ENCODE data around the gene OR2K2.
A peak's percentile ranks its signal among the peaks of the same experiment; 100 is the strongest.
"Not testable (repeated sequence)": the region's sequence is repeated elsewhere in the genome, so short reads cannot be mapped to it uniquely, and the experiment has no call there.

Gene OR2K2

GRCh38 chr9:111350556-111350955, 20.5 kb upstream of the OR2K2 start:
- no peak overlapping the region for H3K4me3 ChIP-seq (ENCODE audit: severe bottlenecking)
- peak overlapping the region; percentile 66 for H3K27ac ChIP-seq (ENCODE audit: poor library complexity, severe bottlenecking)
- H3K27me3 ChIP-seq (ENCODE audit: insufficient read depth, poor library complexity, severe bottlenecking): no peaks in the 10 kb centered on the region
- no peak; the same call in 2 of the 3 replicates for ATAC-seq (ENCODE audit: low read depth)
- TF ChIP-seq, protein P1, sequence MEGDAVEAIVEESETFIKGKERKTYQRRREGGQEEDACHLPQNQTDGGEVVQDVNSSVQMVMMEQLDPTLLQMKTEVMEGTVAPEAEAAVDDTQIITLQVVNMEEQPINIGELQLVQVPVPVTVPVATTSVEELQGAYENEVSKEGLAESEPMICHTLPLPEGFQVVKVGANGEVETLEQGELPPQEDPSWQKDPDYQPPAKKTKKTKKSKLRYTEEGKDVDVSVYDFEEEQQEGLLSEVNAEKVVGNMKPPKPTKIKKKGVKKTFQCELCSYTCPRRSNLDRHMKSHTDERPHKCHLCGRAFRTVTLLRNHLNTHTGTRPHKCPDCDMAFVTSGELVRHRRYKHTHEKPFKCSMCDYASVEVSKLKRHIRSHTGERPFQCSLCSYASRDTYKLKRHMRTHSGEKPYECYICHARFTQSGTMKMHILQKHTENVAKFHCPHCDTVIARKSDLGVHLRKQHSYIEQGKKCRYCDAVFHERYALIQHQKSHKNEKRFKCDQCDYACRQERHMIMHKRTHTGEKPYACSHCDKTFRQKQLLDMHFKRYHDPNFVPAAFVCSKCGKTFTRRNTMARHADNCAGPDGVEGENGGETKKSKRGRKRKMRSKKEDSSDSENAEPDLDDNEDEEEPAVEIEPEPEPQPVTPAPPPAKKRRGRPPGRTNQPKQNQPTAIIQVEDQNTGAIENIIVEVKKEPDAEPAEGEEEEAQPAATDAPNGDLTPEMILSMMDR (IDR thresholded peaks at IDR 0.05; ENCODE audit: poor library complexity, severe bottlenecking): no peak
- H3K4me1 ChIP-seq (ENCODE audit: insufficient read depth, poor library complexity, severe bottlenecking): peaks cover 23% of the 10 kb centered on the region
- no peaks in the 10 kb centered on the region for H3K36me3 ChIP-seq (ENCODE audit: low read depth)
- DNase-seq (ENCODE audit: low spot score): no peak
- H3K9me3 ChIP-seq (ENCODE audit: severe bottlenecking): no peaks in the 10 kb centered on the region

- no peak for ATAC-seq (ENCODE audit: low read depth)
- H3K4me1 ChIP-seq (ENCODE audit: insufficient read depth, poor library complexity, severe bottlenecking): peaks cover 23% of the 10 kb centered on the region
Measured at GRCh38 chr9:111349766-111350165, 19.7 kb upstream of the OR2K2 start.

DNA sequence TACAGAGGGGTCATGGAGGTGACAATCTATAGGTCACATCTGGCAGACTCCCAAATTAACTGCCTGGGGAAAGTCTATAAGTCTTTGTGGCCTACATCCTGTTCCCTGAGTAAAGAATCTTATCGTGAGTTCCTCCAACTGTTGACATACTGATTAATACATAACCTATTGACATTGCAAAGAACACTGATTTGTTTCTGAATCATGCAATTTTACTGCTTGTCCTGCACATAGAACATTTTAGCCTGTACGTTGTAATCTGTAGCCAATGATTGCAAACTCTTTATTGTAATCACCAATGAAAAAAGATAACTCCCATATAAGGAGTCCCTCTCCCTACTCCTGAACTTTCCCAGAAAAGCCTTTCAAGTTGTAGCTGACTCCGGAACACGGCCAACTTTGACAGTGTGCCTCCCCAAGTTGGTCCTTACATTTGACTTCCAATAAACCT, 18.8 kb upstream of the OR2K2 start:
- H3K27me3 ChIP-seq (ENCODE audit: insufficient read depth, poor library complexity, severe bottlenecking): no peaks in the 10 kb centered on the region
- DNase-seq (ENCODE audit: low spot score) (no peak), ATAC-seq (ENCODE audit: low read depth) (peak; percentile 95)
- H3K9me3 ChIP-seq (ENCODE audit: severe bottlenecking): no peaks in the 10 kb centered on the region
- H3K27ac ChIP-seq (ENCODE audit: poor library complexity, severe bottlenecking): peak overlapping the region; percentile 66
- no peak overlapping the region for H3K4me3 ChIP-seq (ENCODE audit: severe bottlenecking)
- peaks cover 23% of the 10 kb centered on the region for H3K4me1 ChIP-seq (ENCODE audit: insufficient read depth, poor library complexity, severe bottlenecking)
- TF ChIP-seq, protein P1 (IDR thresholded peaks at IDR 0.05; ENCODE audit: poor library complexity, severe bottlenecking): no peak
- H3K36me3 ChIP-seq (ENCODE audit: low read depth): no peaks in the 10 kb centered on the region

More at GRCh38 chr9:111349766-111350165, 19.7 kb upstream of the OR2K2 start:
- Histone ChIP-seq H3K27me3 (ENCODE audit: insufficient read depth, poor library complexity, severe bottlenecking) (no peaks in the 10 kb centered on the region), H3K27ac (ENCODE audit: poor library complexity, severe bottlenecking) (peak overlapping the region; percentile 66), H3K4me3 (ENCODE audit: severe bottlenecking) (no peak overlapping the region), H3K36me3 (ENCODE audit: low read depth) (no peaks in the 10 kb centered on the region), H3K9me3 (ENCODE audit: severe bottlenecking) (no peaks in the 10 kb centered on the region)
- no peak for DNase-seq (ENCODE audit: low spot score)
- TF ChIP-seq, protein P1 (IDR thresholded peaks at IDR 0.05; ENCODE audit: poor library complexity, severe bottlenecking): no peak

DNA sequence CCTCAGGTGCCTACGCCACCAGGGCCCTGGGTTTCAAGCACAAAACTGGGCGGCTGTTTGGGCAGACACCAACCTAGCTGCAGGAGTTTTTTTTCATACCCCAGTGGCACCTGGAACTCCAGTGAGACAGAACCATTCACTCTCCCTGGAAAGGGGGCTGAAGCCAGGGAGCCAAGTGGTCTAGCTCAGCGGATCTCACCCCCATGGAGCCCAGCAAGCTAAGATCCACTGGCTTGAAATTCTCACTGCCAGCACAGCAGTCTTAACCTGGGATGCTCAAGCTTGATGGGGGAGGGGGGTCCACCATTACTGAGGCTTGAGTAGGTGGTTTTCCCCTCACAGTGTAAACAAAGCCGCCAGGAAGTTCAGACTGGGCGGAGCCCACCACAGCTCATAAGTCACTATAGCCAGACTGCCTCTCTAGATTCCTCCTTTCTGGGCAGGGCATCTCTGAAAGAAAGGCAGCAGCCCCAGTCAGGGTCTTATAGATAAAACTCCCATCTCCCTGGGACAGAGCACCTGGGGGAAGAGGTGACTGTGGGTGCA, 4.4 kb upstream of the OR2K2 start:
- not testable (repeated sequence) for H3K27ac ChIP-seq (ENCODE audit: poor library complexity, severe bottlenecking); H3K4me3 ChIP-seq (ENCODE audit: severe bottlenecking); H3K27me3 ChIP-seq (ENCODE audit: insufficient read depth, poor library complexity, severe bottlenecking); H3K9me3 ChIP-seq (ENCODE audit: severe bottlenecking); H3K4me1 ChIP-seq (ENCODE audit: insufficient read depth, poor library complexity, severe bottlenecking); H3K36me3 ChIP-seq (ENCODE audit: low read depth); ATAC-seq (ENCODE audit: low read depth); DNase-seq (ENCODE audit: low spot score)

GRCh38 chr9:111320631-111321030, 9.4 kb downstream of the OR2K2 start:
- DNase-seq (ENCODE audit: low spot score): no peak
- no peaks in the 10 kb centered on the region for H3K27me3 ChIP-seq (ENCODE audit: insufficient read depth, poor library complexity, severe bottlenecking)

More at GRCh38 chr9:111320631-111321030, 9.4 kb downstream of the OR2K2 start:
- TF ChIP-seq, protein P1 (IDR thresholded peaks at IDR 0.05; ENCODE audit: poor library complexity, severe bottlenecking): no peak
- H3K4me3 ChIP-seq (ENCODE audit: severe bottlenecking): no peak overlapping the region
- no peaks in the 10 kb centered on the region for H3K36me3 ChIP-seq (ENCODE audit: low read depth)
- no peak overlapping the region for H3K27ac ChIP-seq (ENCODE audit: poor library complexity, severe bottlenecking)
- H3K9me3 ChIP-seq (ENCODE audit: severe bottlenecking): no peaks in the 10 kb centered on the region
- ATAC-seq (ENCODE audit: low read depth): no peak
- H3K4me1 ChIP-seq (ENCODE audit: insufficient read depth, poor library complexity, severe bottlenecking): no peaks in the 10 kb centered on the region
